HL-60 (cell line): ENCODE data around the gene PPIAL4G.
"Not testable (repeated sequence)": the region's sequence is repeated elsewhere in the genome, so short reads cannot be mapped to it uniquely, and the experiment has no call there.

Experiments
- CTCF ChIP-seq: IDR thresholded peaks from one replicate; pipeline ENCODE4 v1.5.1; 2011; ENCODE audit warnings: low read length, control low read depth, inconsistent platforms; ENCODE audit not compliant: insufficient read depth
- GABPA ChIP-seq: IDR thresholded peaks from 2 replicates; pipeline ENCODE4 v1.6.1; 2012; ENCODE audit warnings: low read depth
- POLR2AphosphoS5 ChIP-seq: IDR thresholded peaks from 2 replicates; pipeline ENCODE4 v1.6.1; 2012; ENCODE audit warnings: low read depth

- TF ChIP-seq CTCF, GABPA, POLR2AphosphoS5: not testable (repeated sequence)
These were observed 50.2 kb downstream of the PPIAL4G start for GRCh38 chr1:148432916-148433317.
